ENCODE measurements around the gene TNNI2.
"Not testable (repeated sequence)": the region's sequence is repeated elsewhere in the genome, so short reads cannot be mapped to it uniquely, and the experiment has no call there.

Gene TNNI2

GRCh38 chr11:1873048-1873812 lies 34.4 kb downstream of the TNNI2 start:
- no peak overlapping the region for H3K27ac ChIP-seq (ENCODE audit: extremely low read depth, low read depth, low read length)
- no peaks in the 10 kb centered on the region for H3K9me3 ChIP-seq (ENCODE audit: control insufficient read depth, insufficient read depth, low read depth, low read length)
- ChIA-PET POLR2A (no interaction called here), CTCF (no interaction called here)
- H3K4me1 ChIP-seq (ENCODE audit: control insufficient read depth, insufficient read depth, low read length), result no peaks in the 10 kb centered on the region
- H3K4me3 ChIP-seq (ENCODE audit: low read depth, low read length), result no peak overlapping the region
- TF ChIP-seq ZNF146 (tag by site-specific recombination; IDR thresholded peaks at IDR 0.05) (no peak), ZNF596 (tag by site-specific recombination; IDR thresholded peaks at IDR 0.05) (no peak), SP2 (tag by site-specific recombination; IDR thresholded peaks at IDR 0.05) (0 out of 2 replicates have a peak, but pooled peaks have one; percentile 10), REPIN1 (tag by site-specific recombination; IDR thresholded peaks at IDR 0.05; ENCODE audit: low read depth) (no peak), ZEB2 (tag by site-specific recombination; IDR thresholded peaks at IDR 0.05) (no peak), ZNF10 (tag by site-specific recombination; IDR thresholded peaks at IDR 0.05) (no peak), PATZ1 (tag by site-specific recombination; IDR thresholded peaks at IDR 0.05) (peak; percentile 22; the same call in 1 of the 2 replicates), ZNF514 (tag by site-specific recombination; IDR thresholded peaks at IDR 0.05) (no peak), ZNF366 (tag by site-specific recombination; conservative IDR thresholded peaks at IDR 0.05) (peak; percentile 95), KLF10 (tag by site-specific recombination; IDR thresholded peaks at IDR 0.05) (no peak)
- TF ChIP-seq, protein P1, sequence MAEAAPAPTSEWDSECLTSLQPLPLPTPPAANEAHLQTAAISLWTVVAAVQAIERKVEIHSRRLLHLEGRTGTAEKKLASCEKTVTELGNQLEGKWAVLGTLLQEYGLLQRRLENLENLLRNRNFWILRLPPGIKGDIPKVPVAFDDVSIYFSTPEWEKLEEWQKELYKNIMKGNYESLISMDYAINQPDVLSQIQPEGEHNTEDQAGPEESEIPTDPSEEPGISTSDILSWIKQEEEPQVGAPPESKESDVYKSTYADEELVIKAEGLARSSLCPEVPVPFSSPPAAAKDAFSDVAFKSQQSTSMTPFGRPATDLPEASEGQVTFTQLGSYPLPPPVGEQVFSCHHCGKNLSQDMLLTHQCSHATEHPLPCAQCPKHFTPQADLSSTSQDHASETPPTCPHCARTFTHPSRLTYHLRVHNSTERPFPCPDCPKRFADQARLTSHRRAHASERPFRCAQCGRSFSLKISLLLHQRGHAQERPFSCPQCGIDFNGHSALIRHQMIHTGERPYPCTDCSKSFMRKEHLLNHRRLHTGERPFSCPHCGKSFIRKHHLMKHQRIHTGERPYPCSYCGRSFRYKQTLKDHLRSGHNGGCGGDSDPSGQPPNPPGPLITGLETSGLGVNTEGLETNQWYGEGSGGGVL (tag by site-specific recombination; IDR thresholded peaks at IDR 0.05), result peak; percentile 23; the same call in 1 of the 2 replicates
- TF ChIP-seq, protein P2, sequence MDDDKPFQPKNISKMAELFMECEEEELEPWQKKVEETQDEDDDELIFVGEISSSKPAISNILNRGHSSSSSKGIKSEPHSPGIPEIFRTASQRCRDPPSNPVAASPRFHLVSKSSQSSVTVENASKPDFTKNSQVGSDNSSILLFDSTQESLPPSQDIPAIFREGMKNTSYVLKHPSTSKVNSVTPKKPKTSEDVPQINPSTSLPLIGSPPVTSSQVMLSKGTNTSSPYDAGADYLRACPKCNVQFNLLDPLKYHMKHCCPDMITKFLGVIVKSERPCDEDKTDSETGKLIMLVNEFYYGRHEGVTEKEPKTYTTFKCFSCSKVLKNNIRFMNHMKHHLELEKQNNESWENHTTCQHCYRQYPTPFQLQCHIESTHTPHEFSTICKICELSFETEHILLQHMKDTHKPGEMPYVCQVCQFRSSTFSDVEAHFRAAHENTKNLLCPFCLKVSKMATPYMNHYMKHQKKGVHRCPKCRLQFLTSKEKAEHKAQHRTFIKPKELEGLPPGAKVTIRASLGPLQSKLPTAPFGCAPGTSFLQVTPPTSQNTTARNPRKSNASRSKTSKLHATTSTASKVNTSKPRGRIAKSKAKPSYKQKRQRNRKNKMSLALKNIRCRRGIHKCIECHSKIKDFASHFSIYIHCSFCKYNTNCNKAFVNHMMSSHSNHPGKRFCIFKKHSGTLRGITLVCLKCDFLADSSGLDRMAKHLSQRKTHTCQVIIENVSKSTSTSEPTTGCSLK (tag by site-specific recombination; IDR thresholded peaks at IDR 0.05), result no peak
- H3K36me3 ChIP-seq (ENCODE audit: control insufficient read depth in 2 of 2, insufficient read depth in 1 of 2, low read length in 2 of 2), result no peaks in the 10 kb centered on the region

GRCh38 chr11:1873813-1874150 lies 35.0 kb downstream of the TNNI2 start:
- H3K27ac ChIP-seq (ENCODE audit: extremely low read depth, low read depth, low read length); H3K36me3 ChIP-seq (ENCODE audit: control insufficient read depth in 2 of 2, insufficient read depth in 1 of 2, low read length in 2 of 2); H3K4me1 ChIP-seq (ENCODE audit: control insufficient read depth, insufficient read depth, low read length); H3K9me3 ChIP-seq (ENCODE audit: control insufficient read depth, insufficient read depth, low read depth, low read length); CTCF ChIA-PET; H3K4me3 ChIP-seq (ENCODE audit: low read depth, low read length); POLR2A ChIA-PET: not testable (repeated sequence)

DNA sequence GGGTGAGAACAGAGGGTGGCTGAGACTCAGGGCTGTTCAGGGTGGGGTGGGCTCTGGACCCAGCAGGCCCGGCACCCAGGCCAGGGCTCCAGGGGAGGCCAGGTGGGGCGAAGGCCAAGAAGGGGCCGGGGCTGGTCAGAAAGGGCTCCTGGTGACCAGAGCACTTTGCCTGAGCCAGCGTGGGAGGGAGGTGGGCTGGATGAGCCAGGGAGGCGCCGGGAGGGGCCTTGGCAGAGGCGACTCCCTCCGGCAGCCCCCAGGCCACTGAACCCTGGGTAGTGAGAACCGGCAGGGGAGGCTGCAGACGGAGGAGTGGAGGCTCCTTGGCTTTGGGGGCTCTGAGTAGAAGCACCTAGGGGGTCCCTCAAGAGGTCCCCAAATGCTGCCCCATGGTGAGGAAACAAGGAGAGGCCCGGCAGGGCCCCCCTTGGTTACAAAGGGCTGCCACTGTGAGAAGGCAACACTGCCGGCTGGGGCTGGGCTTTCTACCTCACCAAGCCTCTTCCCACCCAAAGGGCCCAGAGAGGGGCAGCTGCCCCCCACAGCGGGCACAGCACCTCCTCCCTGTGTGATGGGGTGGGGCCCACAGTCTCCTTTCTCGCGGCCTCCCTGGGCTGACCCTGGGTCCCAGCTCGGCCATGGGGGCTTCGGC lies 35.8 kb downstream of the TNNI2 start:
- TF ChIP-seq GLIS2 (tag by site-specific recombination; IDR thresholded peaks at IDR 0.05) (peak; percentile 32; the same call in 1 of the 2 replicates), ZIC2 (tag by site-specific recombination; IDR thresholded peaks at IDR 0.05) (peak; percentile 26), GLIS1 (tag by site-specific recombination; IDR thresholded peaks at IDR 0.05) (0 out of 2 replicates have a peak, but pooled peaks have one; percentile 13)
- H3K27ac ChIP-seq (ENCODE audit: extremely low read depth, low read depth, low read length); H3K4me3 ChIP-seq (ENCODE audit: low read depth, low read length); POLR2A ChIA-PET; H3K4me1 ChIP-seq (ENCODE audit: control insufficient read depth, insufficient read depth, low read length); H3K9me3 ChIP-seq (ENCODE audit: control insufficient read depth, insufficient read depth, low read depth, low read length); H3K36me3 ChIP-seq (ENCODE audit: control insufficient read depth in 2 of 2, insufficient read depth in 1 of 2, low read length in 2 of 2): not testable (repeated sequence)
- CTCF ChIA-PET, result interaction anchor here (1.0 to 1.6 kb wide), 3 partner anchors 27 to 277 kb away, joined by 3 read pairs; no protein-coding TSS in a partner anchor

All from HEK293 (cell line).